ENCODE results near the gene SQOR.

GRCh38 chr15:45646220-45646619 lies 11.4 kb downstream of the SQOR start:
- TF ChIP-seq EZH2 (IDR thresholded peaks at IDR 0.05; ENCODE audit: borderline replicate concordance, low read depth, low read length, poor library complexity, severe bottlenecking) (no peak), CTCF (conservative IDR thresholded peaks at IDR 0.05; ENCODE audit: low read depth, low read length) (no peak)
